Neural progenitor cell (in vitro differentiated cells): ENCODE results near the gene HERC6.

ENCODE experiments used
- CTCF ChIP-seq: fragments of 200-600 bp; sonication (generic); IDR thresholded peaks from 2 replicates; pipeline ENCODE4 v1.5.1; 2017; ENCODE audit warnings: antibody characterized with exemption, mild to moderate bottlenecking
- EZH2phosphoT487 ChIP-seq: fragments of 200-600 bp; sonication (generic); IDR thresholded peaks from 2 replicates; pipeline ENCODE4 v1.6.1; 2017; ENCODE audit warnings: antibody characterized with exemption

GRCh38 chr4:88489100-88489761, 110.6 kb downstream of the HERC6 start:
- no peak for TF ChIP-seq CTCF
- TF ChIP-seq EZH2phosphoT487: no peak
